SH-SY5Y (cell line): ENCODE data around the gene BTG1.

Experiments used
- GATA2 ChIP-seq: IDR thresholded peaks from 2 replicates; pipeline ENCODE4 v1.6.1; 2011; ENCODE audit warnings: mild to moderate bottlenecking, low read depth, low read length
- GATA3 ChIP-seq: IDR thresholded peaks from 2 replicates; pipeline ENCODE4 v1.6.1; 2011; ENCODE audit warnings: low read depth, mild to moderate bottlenecking, low read length, moderate library complexity

BTG1 gene

DNA sequence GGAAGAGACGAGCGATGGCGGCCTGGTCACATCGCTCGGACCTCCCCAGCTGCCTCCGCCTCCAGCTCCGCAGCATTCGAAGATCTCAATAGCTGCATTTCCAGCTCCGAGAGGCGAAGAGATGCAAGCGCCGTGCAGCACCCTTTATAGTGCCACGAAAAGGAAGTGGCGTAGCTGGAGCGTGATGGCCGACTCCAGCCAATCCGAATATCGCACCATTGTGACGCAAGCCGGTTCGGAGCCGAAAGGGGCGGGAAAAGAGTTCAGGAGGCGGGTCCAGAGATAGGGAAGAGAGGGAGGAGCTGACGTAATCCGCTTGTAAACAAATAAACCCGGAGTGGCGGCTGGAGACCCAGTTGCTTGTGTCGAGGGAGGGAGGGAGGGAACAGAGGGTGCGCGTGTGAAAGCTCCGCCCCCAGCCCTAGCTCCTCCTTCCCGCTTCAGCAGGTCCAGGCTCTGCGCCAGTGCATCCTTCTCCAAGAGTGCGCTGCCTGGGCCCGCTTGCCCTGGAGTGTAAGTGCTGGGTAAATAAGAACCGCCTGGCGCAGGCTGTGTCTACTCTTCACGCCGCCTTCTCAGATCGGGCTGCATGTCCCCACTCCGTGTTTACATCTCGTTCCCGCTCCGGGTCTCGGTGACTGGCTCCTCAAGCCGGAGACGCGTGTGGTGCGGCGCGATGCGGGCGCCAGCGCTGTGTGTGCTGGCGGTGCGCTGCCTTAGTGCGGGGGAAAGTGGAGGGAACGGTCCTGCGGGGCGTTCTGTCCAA, at the start of gene BTG1:
Gene BTG1, minus strand, starts transcription at position 116 of the 766 bp plus-strand sequence. CDS start 311 bp downstream, outside the sequence.
- no peak for TF ChIP-seq GATA3
- TF ChIP-seq GATA2 = no peak; the same call in 1 of the 2 replicates

- TF ChIP-seq GATA2 (no peak), GATA3 (no peak)
Measured at GRCh38 chr12:92194561-92194960, 48.9 kb upstream of the BTG1 start.

GRCh38 chr12:92193846-92194245, 48.2 kb upstream of the BTG1 start:
- TF ChIP-seq GATA3 (no peak), GATA2 (no peak)

DNA sequence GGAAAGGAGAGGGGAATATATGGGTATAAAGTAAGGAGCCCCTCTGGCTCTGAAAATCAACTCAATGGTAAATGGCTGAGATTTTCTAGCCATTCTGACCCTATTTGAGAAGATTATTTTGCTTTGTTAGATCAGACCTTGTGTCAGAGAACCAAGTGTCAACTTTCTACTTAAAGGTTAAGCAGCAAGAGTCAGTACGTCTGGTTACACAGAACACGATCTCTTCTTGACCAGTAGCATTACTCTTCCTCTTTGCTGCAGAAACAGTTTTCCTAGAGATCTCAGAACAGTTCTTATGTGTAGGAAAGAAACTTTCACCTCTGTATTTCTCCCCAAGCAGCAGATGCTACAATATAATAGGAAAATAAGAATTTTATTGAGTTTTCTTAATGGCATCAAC, 47.4 kb upstream of the BTG1 start:
- TF ChIP-seq GATA3 = no peak
- TF ChIP-seq GATA2 = no peak

DNA sequence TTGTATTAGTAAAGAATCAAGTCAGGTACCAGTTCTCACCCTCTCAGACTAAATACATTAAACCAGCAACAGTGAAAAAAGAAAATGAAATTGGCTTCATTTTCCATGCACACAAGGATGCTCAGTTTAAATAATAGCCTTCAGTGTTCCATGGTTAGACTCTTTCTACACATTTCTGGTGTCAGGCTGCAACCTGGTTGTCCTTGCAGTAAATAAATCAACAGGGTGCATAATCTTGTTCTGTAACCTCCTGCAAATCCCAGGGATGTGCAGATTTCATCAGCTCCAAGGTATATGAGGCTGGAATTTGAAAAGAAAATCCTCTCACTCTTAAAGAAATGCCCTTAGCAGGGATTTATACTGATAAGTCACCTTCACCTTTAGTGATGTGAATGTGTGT, 46.7 kb upstream of the BTG1 start:
- no peak for TF ChIP-seq GATA3
- no peak for TF ChIP-seq GATA2

DNA sequence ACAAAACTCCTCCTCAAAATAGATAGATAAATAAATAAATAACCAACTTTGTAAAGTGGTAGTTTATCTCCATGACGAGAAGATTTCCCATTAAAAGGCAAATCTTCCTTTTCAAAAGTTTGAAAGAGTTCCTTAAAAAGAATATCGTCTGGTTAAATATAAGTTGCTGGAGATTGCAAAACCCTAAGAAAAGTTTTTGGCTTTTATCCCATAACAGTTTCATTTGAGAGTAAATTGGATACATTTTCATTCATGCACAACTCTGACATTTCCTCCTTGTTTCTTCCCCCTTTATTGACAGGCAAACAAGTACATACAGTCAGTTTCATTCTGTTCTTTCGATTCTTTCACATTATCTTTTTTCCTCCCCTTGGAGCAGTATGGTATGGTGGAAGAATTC, 45.4 kb upstream of the BTG1 start:
- TF ChIP-seq GATA3 (no peak), GATA2 (no peak)

- no peak for TF ChIP-seq GATA2
- TF ChIP-seq GATA3 = no peak
Measured at GRCh38 chr12:92188517-92189188, 43.0 kb upstream of the BTG1 start.

- no peak for TF ChIP-seq GATA3
- TF ChIP-seq GATA2 = no peak
Measured at GRCh38 chr12:92186038-92186470, 40.4 kb upstream of the BTG1 start.

GRCh38 chr12:92185052-92185451, 39.4 kb upstream of the BTG1 start:
- TF ChIP-seq GATA2 (no peak), GATA3 (no peak)

DNA sequence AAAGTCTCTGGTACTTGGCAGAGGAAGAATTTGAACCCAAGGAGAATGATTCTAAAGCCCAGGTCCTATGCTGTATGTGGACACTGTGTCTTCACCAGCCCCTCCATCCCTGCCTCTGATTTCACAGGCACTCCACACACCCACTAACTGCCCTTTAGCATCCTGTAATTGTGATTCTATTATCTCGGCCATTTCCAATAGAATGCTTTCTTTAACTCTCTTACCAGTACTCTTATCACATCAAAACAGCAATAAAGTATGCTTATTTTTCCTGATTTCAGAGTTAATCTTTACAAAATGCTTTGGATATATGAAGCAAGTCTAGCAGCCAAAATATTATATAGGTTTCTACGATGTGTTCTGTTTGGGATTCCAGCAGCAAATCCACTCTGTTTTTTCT, 37.9 kb upstream of the BTG1 start:
- TF ChIP-seq GATA2 (no peak), GATA3 (no peak)

DNA sequence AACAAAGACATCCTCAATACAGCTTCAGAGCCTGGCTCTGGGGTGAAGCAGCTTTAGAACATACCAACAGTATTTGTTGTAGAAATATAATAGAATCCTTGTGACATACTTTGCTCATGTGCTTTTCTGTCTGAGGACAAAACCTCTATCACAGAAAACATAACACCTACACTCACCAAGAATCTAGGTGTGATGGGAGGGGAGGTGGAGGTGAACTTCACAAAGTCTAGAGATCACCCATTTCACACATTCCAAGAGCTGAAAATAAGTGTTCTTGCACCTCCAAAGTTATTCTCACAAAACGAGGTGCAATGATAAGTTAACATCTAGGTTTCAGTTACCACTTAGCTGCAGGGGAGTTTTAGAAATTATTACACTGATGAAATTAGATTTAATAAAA, 32.7 kb upstream of the BTG1 start:
- TF ChIP-seq GATA2 (no peak), GATA3 (no peak)

DNA sequence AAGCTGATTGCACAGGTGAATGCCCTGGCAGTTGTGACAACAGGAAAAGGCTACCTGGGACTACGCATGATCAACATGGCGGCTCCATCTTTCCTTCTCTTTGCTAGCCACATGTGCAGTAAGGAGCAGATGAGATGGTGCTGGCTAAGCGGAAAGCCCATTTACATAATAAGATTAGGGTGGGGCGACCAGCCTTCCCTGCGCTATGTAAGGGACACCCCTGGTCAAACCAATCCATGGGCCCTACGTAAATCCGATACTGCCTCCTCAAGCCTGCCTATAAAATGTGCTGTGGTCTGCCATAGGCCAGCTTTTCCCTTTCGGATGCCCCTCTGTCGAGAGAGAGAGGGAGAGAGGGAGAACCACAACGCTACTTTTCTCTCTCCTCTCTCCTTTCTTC, 31.0 kb upstream of the BTG1 start:
- TF ChIP-seq GATA3 = no peak
- no peak for TF ChIP-seq GATA2

DNA sequence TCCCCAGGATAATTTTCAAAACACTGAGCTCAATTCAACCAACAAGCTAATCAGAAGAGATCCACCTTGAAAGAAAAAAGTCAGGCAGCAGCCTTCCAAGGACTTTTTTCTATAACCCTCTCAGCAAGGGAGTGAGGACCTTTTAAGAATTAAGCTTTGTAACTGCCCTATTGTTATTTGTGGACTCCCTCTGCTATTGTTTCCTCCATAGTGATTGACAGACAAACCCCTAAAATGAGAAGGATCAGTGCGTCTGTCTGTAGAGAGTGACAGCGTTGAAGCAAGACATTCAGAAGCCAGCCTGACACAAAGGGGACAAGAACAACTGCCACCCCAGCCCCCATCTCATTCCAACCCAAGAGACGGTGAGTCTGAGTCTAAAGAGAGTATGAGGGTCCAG, 30.3 kb upstream of the BTG1 start:
- TF ChIP-seq GATA3 (no peak), GATA2 (no peak)

- TF ChIP-seq GATA3 = no peak
- no peak for TF ChIP-seq GATA2
Measured at GRCh38 chr12:92170050-92170449, 24.4 kb upstream of the BTG1 start.

DNA sequence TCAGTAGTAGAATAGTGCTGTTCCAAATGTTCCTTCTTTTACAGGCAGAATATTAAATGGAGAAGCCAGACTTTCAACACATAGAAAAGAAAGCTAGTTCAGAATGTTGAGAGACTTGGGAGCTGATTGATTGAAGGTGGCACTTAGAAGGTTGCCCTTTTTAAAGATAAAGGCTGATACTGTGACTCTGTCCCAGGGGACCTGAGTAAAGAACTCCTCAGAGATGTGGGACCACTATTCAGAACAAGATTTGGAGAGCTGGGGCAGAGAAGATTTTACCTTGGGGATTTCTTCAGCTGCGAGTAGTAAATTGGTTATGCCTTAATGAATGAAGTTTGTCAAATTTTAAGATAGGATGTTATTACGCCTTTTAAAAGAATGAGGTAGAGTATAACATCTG, 21.4 kb upstream of the BTG1 start:
- no peak for TF ChIP-seq GATA3
- TF ChIP-seq GATA2 = no peak

- TF ChIP-seq GATA2 (no peak), GATA3 (no peak)
Measured at GRCh38 chr12:92164712-92165111, 19.1 kb upstream of the BTG1 start.

GRCh38 chr12:92162079-92162478, 16.4 kb upstream of the BTG1 start:
- TF ChIP-seq GATA3 (no peak), GATA2 (no peak)
